ENCODE data around the gene CNTFR.
A peak's percentile ranks its signal among the peaks of the same experiment; 100 is the strongest.

CNTFR gene

GRCh38 chr9:34522971-34523797 is 66.3 kb downstream of the CNTFR start, which contains the start of gene ENHO:
Gene ENHO, minus strand, starts transcription at chr9:34522990. Its CDS starts 1,295 bp downstream, at chr9:34521695.
- peak; percentile 58 for DNase-seq (ENCODE audit: low read depth)

- no peak for DNase-seq (ENCODE audit: low read depth)
Observed at GRCh38 chr9:34522091-34522887, 67.2 kb downstream of the CNTFR start.

- no peak for DNase-seq (ENCODE audit: low read depth)
Observed at GRCh38 chr9:34521406-34522045, 68.0 kb downstream of the CNTFR start.

GRCh38 chr9:34520505-34521385 is 68.8 kb downstream of the CNTFR start:
- DNase-seq (ENCODE audit: low read depth) = no peak

- no peak for DNase-seq (ENCODE audit: low read depth)
Observed at GRCh38 chr9:34520096-34520495, 69.4 kb downstream of the CNTFR start.

- DNase-seq (ENCODE audit: low read depth) = no peak
Observed at GRCh38 chr9:34519321-34520020, 70.1 kb downstream of the CNTFR start.

- DNase-seq (ENCODE audit: low read depth) = no peak
Observed at GRCh38 chr9:34518896-34519295, 70.6 kb downstream of the CNTFR start.

- DNase-seq (ENCODE audit: low read depth) = no peak
Observed at GRCh38 chr9:34518110-34518616, 71.4 kb downstream of the CNTFR start.

- DNase-seq (ENCODE audit: low read depth) = no peak
Observed at GRCh38 chr9:34517185-34517584, 72.3 kb downstream of the CNTFR start.

GRCh38 chr9:34515959-34516358 is 73.6 kb downstream of the CNTFR start:
- no peak for DNase-seq (ENCODE audit: low read depth)

GRCh38 chr9:34514816-34515215 is 74.7 kb downstream of the CNTFR start:
- DNase-seq (ENCODE audit: low read depth) = no peak

GRCh38 chr9:34514401-34514800 is 75.1 kb downstream of the CNTFR start:
- DNase-seq (ENCODE audit: low read depth) = no peak

- no peak for DNase-seq (ENCODE audit: low read depth)
Observed at GRCh38 chr9:34513567-34514214, 75.8 kb downstream of the CNTFR start.

GRCh38 chr9:34512131-34513078 is 77.1 kb downstream of the CNTFR start:
- no peak for DNase-seq (ENCODE audit: low read depth)

GRCh38 chr9:34510497-34511468 is 78.7 kb downstream of the CNTFR start:
- DNase-seq (ENCODE audit: low read depth) = no peak

GRCh38 chr9:34508951-34509350 is 80.6 kb downstream of the CNTFR start:
- DNase-seq (ENCODE audit: low read depth) = no peak

- no peak for DNase-seq (ENCODE audit: low read depth)
Observed at GRCh38 chr9:34508463-34508862, 81.1 kb downstream of the CNTFR start.

- DNase-seq (ENCODE audit: low read depth) = no peak
Observed at GRCh38 chr9:34507966-34508365, 81.6 kb downstream of the CNTFR start.

All from CMK (cell line).